OCI-LY1 (cell line): ENCODE data around the gene ZIM2.
"Not testable (repeated sequence)": the region's sequence is repeated elsewhere in the genome, so short reads cannot be mapped to it uniquely, and the experiment has no call there.

ENCODE experiments used
- H2AFZ ChIP-seq: fragments of 200-600 bp; sonication (generic), shearing (Covaris generic); 2 replicates; pipeline ENCODE4 v1.6.0; 2014; ENCODE audit warnings: antibody characterized with exemption, mild to moderate bottlenecking, low read length
- H3F3A ChIP-seq: fragments of 200-600 bp; sonication (generic), shearing (Covaris generic); 2 replicates; pipeline ENCODE4 v1.6.0; 2014; ENCODE audit warnings: mild to moderate bottlenecking, antibody characterized with exemption, low read length, moderate library complexity; ENCODE audit not compliant: insufficient read depth
- H3K27ac ChIP-seq: fragments of 200-600 bp; sonication (generic); 2 replicates; pipeline ENCODE4 v1.5.1; 2014; ENCODE audit warnings: low read length, mixed run types, mild to moderate bottlenecking, low read depth; ENCODE audit not compliant: poor library complexity, severe bottlenecking
- H3K27me3 ChIP-seq: fragments of 200-600 bp; sonication (generic); 2 replicates; pipeline ENCODE4 v1.6.0; 2014; ENCODE audit warnings: antibody characterized with exemption, mild to moderate bottlenecking, low read length, moderate library complexity; ENCODE audit not compliant: insufficient read depth
- H3K36me3 ChIP-seq: fragments of 200-600 bp; sonication (generic); 2 replicates; pipeline ENCODE4 v1.6.1; 2014; ENCODE audit warnings: mild to moderate bottlenecking, antibody characterized with exemption, low read length, moderate library complexity, mixed read lengths; ENCODE audit not compliant: insufficient read depth
- H3K4me1 ChIP-seq: fragments of 200-600 bp; sonication (generic); 2 replicates; pipeline ENCODE4 v1.5.1; 2014; ENCODE audit warnings: mild to moderate bottlenecking, low read length, moderate library complexity; ENCODE audit not compliant: insufficient read depth, severe bottlenecking
- H3K4me2 ChIP-seq: fragments of 200-600 bp; sonication (generic), shearing (Covaris generic); 2 replicates; pipeline ENCODE4 v1.6.1; 2014; ENCODE audit warnings: low read length
- H3K4me3 ChIP-seq: fragments of 200-600 bp; sonication (generic); 2 replicates; pipeline ENCODE4 v1.5.1; 2014; ENCODE audit warnings: low read length, low read depth, mild to moderate bottlenecking, mixed read lengths; ENCODE audit not compliant: poor library complexity, severe bottlenecking
- H3K79me2 ChIP-seq: fragments of 200-600 bp; shearing (Covaris generic); 2 replicates; pipeline ENCODE4 v1.6.1; 2016; ENCODE audit warnings: mixed run types, low read length, mixed read lengths; ENCODE audit not compliant: insufficient read depth
- H3K9ac ChIP-seq: fragments of 200-600 bp; sonication (generic), shearing (Covaris generic); 2 replicates; pipeline ENCODE4 v1.6.1; 2014; ENCODE audit warnings: mild to moderate bottlenecking, low read length, mixed read lengths
- H3K9me2 ChIP-seq: fragments of 200-600 bp; sonication (generic), shearing (Covaris generic); 2 replicates; pipeline ENCODE4 v1.6.1; 2014; ENCODE audit warnings: low read depth, mild to moderate bottlenecking, low read length, mixed read lengths
- H3K9me3 ChIP-seq: fragments of 200-600 bp; shearing (Covaris generic); 2 replicates; pipeline ENCODE4 v1.6.1; 2014; ENCODE audit warnings: low read length, mixed read lengths
- H4K20me1 ChIP-seq: fragments of 200-600 bp; sonication (generic), shearing (Covaris generic); 2 replicates; pipeline ENCODE4 v1.6.0; 2016; ENCODE audit warnings: mild to moderate bottlenecking, low read length; ENCODE audit not compliant: insufficient read depth
- EZH2 ChIP-seq: fragments of 200-600 bp; sonication (generic), shearing (Covaris generic); IDR thresholded peaks from 2 replicates; pipeline ENCODE4 v1.8.0; 2017; ENCODE audit warnings: borderline replicate concordance, mixed run types, mild to moderate bottlenecking, antibody characterized with exemption, low read length, moderate library complexity, mixed read lengths
- TF ChIP-seq, protein P1 (sequence below): fragments of 200-600 bp; sonication (generic), shearing (Covaris generic); IDR thresholded peaks from 2 replicates; pipeline ENCODE4 v1.5.1; 2017; ENCODE audit warnings: mild to moderate bottlenecking, antibody characterized with exemption, low read length, moderate library complexity, mixed read lengths

Gene ZIM2

DNA sequence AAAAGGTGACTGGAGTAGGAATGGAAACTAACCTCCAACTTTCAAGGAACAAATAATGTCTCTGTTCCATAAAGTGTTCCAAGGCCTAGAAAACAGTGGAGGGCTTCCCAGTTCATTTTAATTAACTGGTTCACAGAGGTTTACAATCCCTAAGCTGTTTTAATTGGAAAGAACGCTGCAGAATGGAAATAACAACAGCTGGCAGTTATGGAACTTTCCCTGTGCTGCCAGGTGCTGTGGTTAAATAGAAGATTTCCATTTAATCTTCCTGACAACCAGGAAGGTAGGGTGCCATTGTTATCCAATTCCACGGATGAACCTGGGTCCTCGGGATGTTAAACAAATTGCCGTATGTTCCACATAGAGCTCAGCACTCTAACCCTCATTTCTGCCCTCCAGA is 22.2 kb upstream of the ZIM2 start:
- Histone ChIP-seq H3K4me1 (no peaks in the 10 kb centered on the region), H3K79me2 (no peaks in the 10 kb centered on the region), H3K9me2 (no peaks in the 10 kb centered on the region), H3K9me3 (no peaks in the 10 kb centered on the region), H3K27ac (no peak overlapping the region), H3K36me3 (no peaks in the 10 kb centered on the region), H3K9ac (no peak overlapping the region), H4K20me1 (no peaks in the 10 kb centered on the region), H3K4me3 (no peak overlapping the region), H3F3A (no peaks in the 10 kb centered on the region), H3K27me3 (no peaks in the 10 kb centered on the region), H3K4me2 (no peak overlapping the region), H2AFZ (no peak overlapping the region)
- TF ChIP-seq, protein P1, sequence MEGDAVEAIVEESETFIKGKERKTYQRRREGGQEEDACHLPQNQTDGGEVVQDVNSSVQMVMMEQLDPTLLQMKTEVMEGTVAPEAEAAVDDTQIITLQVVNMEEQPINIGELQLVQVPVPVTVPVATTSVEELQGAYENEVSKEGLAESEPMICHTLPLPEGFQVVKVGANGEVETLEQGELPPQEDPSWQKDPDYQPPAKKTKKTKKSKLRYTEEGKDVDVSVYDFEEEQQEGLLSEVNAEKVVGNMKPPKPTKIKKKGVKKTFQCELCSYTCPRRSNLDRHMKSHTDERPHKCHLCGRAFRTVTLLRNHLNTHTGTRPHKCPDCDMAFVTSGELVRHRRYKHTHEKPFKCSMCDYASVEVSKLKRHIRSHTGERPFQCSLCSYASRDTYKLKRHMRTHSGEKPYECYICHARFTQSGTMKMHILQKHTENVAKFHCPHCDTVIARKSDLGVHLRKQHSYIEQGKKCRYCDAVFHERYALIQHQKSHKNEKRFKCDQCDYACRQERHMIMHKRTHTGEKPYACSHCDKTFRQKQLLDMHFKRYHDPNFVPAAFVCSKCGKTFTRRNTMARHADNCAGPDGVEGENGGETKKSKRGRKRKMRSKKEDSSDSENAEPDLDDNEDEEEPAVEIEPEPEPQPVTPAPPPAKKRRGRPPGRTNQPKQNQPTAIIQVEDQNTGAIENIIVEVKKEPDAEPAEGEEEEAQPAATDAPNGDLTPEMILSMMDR: no peak
- no peak for TF ChIP-seq EZH2

DNA sequence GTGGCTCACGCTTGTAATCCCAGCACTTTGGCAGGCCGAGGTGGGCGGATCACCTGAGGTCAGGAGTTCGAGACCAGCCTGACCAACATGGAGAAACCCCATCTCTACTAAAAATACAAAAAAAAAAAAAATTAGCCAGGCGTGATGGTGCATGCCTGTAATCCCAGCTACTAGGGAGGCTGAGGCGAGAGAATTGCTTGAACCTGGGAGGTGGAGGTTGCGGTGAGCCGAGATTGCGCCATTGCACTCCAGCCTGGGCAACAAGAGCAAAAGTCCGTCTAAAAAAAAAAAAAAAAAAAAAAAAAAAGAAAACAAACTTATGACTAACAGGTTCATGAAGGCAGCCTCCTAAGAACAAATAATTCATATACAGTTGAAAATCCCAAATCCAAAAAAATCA is 19.9 kb upstream of the ZIM2 start:
- H3K9me3 ChIP-seq, H2AFZ ChIP-seq, H3K4me1 ChIP-seq, H3K36me3 ChIP-seq, H4K20me1 ChIP-seq, H3K4me3 ChIP-seq, H3K4me2 ChIP-seq, H3F3A ChIP-seq, H3K27me3 ChIP-seq, H3K9ac ChIP-seq, H3K79me2 ChIP-seq, H3K9me2 ChIP-seq, H3K27ac ChIP-seq: not testable (repeated sequence)

DNA sequence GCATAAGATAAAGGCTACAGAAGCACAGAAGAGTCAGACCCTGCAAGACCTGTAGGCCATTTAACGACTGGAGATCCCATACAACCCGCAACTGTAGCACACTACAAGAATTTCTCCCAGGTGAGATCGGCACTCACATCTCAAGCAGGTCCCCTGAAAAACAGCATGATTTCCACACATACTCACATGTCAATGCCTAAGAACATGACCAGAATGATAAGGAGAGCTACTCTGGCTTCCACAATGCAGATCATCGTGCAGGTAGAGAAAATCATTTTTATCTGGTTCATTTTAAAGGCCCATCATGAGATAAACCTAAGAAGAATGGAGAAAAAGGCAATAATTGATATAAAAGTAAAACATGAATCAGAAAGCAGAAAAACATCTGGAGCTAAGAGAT is 17.5 kb upstream of the ZIM2 start:
- TF ChIP-seq, protein P1: no peak
- no peak for TF ChIP-seq EZH2
- no peaks in the 10 kb centered on the region for H3K9me2 ChIP-seq
- no peak overlapping the region for H2AFZ ChIP-seq
- no peak overlapping the region for H3K9ac ChIP-seq
- no peaks in the 10 kb centered on the region for H3K9me3 ChIP-seq
- H3K4me3 ChIP-seq: no peak overlapping the region
- H4K20me1 ChIP-seq: no peaks in the 10 kb centered on the region
- H3K27me3 ChIP-seq: no peaks in the 10 kb centered on the region
- no peaks in the 10 kb centered on the region for H3K79me2 ChIP-seq
- H3K4me1 ChIP-seq: no peaks in the 10 kb centered on the region
- H3K4me2 ChIP-seq: no peak overlapping the region
- no peaks in the 10 kb centered on the region for H3F3A ChIP-seq
- no peaks in the 10 kb centered on the region for H3K36me3 ChIP-seq
- no peak overlapping the region for H3K27ac ChIP-seq

DNA sequence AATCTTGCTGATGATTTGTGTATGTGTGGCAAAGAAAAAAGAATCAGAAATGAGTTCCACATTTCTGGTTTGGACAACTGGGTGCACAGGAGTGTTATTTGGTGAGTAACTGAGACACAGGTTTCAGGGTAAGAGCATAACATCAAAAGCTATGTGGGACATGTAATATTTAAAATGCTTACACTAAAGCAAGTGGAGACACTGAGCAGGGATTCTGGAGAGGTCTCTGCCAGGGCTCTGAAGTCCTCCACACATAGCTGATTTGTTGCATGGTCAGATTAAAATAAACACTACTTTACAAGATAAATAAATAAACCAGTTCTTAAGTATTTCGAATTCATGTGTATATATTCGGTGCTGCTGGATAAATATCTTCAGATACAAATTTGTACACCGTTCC is 16.3 kb upstream of the ZIM2 start:
- no peaks in the 10 kb centered on the region for H3K4me1 ChIP-seq
- no peaks in the 10 kb centered on the region for H3K27me3 ChIP-seq
- no peak overlapping the region for H3K4me2 ChIP-seq
- no peaks in the 10 kb centered on the region for H3K9me2 ChIP-seq
- no peaks in the 10 kb centered on the region for H3K36me3 ChIP-seq
- H3K27ac ChIP-seq: no peak overlapping the region
- TF ChIP-seq, protein P1: no peak
- no peak for TF ChIP-seq EZH2
- no peak overlapping the region for H2AFZ ChIP-seq
- H3F3A ChIP-seq: no peaks in the 10 kb centered on the region
- no peaks in the 10 kb centered on the region for H4K20me1 ChIP-seq
- no peaks in the 10 kb centered on the region for H3K9me3 ChIP-seq
- no peak overlapping the region for H3K9ac ChIP-seq
- no peaks in the 10 kb centered on the region for H3K79me2 ChIP-seq
- no peak overlapping the region for H3K4me3 ChIP-seq

DNA sequence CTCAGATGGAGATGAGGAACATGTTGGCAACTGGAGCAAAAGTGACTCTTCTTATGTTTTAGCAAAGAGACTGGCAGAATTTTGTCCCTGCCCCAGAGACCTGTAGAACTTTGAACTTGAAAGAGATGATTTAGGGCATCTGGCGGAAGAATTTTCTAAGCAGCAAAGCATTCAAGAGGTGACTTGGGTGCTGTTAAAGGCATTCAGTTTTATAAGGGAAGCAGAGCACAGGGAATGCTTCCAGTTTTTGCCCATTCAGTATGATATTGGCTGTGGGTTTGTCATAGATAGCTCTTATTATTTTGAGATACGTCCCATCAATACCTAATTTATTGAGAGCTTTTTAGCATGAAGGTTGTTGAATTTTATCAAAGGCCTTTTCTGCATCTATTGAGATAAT is 11.8 kb upstream of the ZIM2 start:
- not testable (repeated sequence) for H3K9me2 ChIP-seq, H3K27ac ChIP-seq, H2AFZ ChIP-seq, H3K79me2 ChIP-seq, H3K9ac ChIP-seq, H3K4me3 ChIP-seq, H3K4me2 ChIP-seq, H4K20me1 ChIP-seq, H3F3A ChIP-seq, H3K9me3 ChIP-seq, H3K4me1 ChIP-seq, H3K36me3 ChIP-seq, H3K27me3 ChIP-seq
